BJ (cell line): ENCODE data around the gene CEMIP2. TPM values are rescaled to one million over a fixed set of nuclear protein-coding genes. Genes with fewer than 3 reads are reported as not detected.

Experiments used
- CTCF ChIA-PET: fragments of 350-600 bp; formaldehyde crosslinking; extraction: SDS; loops from one replicate; lab custom pipeline; 2021; ENCODE audit warnings: antibody characterized with exemption, inconsistent platforms; lab: Yijun Ruan, JAX
- POLR2A ChIA-PET: fragments of 300-600 bp; sonication (Branson Sonifier 250); formaldehyde crosslinking; extraction: SDS; loops from one replicate; lab custom pipeline; 2021; ENCODE audit warnings: antibody characterized with exemption; lab: Charles Lee
- DNase-seq: peaks from one replicate; pipeline ENCODE4 v3.0.0-alpha.2; 2011; ENCODE audit warnings: low read depth
- H3K27me3 ChIP-seq: 2 replicates; pipeline ENCODE4 v1.6.0; 2011; ENCODE audit warnings: low read length; ENCODE audit not compliant: control insufficient read depth, insufficient read depth
- H3K36me3 ChIP-seq: 2 replicates; pipeline ENCODE4 v1.5.1; 2011; ENCODE audit warnings: low read length; ENCODE audit not compliant: control insufficient read depth, insufficient read depth
- H3K4me3 ChIP-seq: 2 replicates; pipeline ENCODE4 v1.5.1; 2011; ENCODE audit warnings: low read depth, mild to moderate bottlenecking, control low read depth, low read length
- CTCF ChIP-seq: IDR thresholded peaks from 2 replicates; pipeline ENCODE4 v1.5.1; 2011; ENCODE audit warnings: low read depth, mild to moderate bottlenecking, control low read depth, inconsistent platforms, low read length, moderate library complexity; ENCODE audit not compliant: insufficient read depth
- polyA plus RNA-seq: library from polyadenylated mRNA; depleted of rRNA; stranded (reverse); fragments of >200 nt; gene quantifications from 2 replicates; pipeline ENCODE4 v1.2.3, GENCODE V29; 2011

CEMIP2 gene
- polyA plus RNA-seq, 1 experiment, result 120 TPM

- ChIA-PET POLR2A (no interaction called here), CTCF (no interaction called here)
- no peak for TF ChIP-seq CTCF
- no peaks in the 10 kb centered on the region for H3K36me3 ChIP-seq
- no peak for DNase-seq
- H3K4me3 ChIP-seq, result no peak overlapping the region
- no peaks in the 10 kb centered on the region for H3K27me3 ChIP-seq
Measured at GRCh38 chr9:71774920-71775319, 6.6 kb upstream of the CEMIP2 start.

- H3K4me3 ChIP-seq, result no peak overlapping the region
- CTCF ChIA-PET, result interaction anchor here (0.6 kb wide), 1 partner anchor 12 kb away, joined by 4 read pairs; no protein-coding TSS in a partner anchor
- H3K36me3 ChIP-seq, result no peaks in the 10 kb centered on the region
- POLR2A ChIA-PET, result no interaction called here
- no peak for DNase-seq
- no peak for TF ChIP-seq CTCF
- no peaks in the 10 kb centered on the region for H3K27me3 ChIP-seq
Measured at GRCh38 chr9:71772726-71773125, 4.4 kb upstream of the CEMIP2 start.

GRCh38 chr9:71770170-71770569, 1.9 kb upstream of the CEMIP2 start:
- no peak for DNase-seq
- no peak overlapping the region for H3K4me3 ChIP-seq
- ChIA-PET POLR2A (no interaction called here), CTCF (interaction anchor here (0.8 to 4.3 kb wide), 5 partner anchors 9 to 165 kb away, joined by 3 to 25 read pairs (median 5); no protein-coding TSS in a partner anchor)
- TF ChIP-seq CTCF, result no peak
- no peaks in the 10 kb centered on the region for H3K36me3 ChIP-seq
- H3K27me3 ChIP-seq, result no peaks in the 10 kb centered on the region

- Histone ChIP-seq H3K27me3 (no peaks in the 10 kb centered on the region), H3K36me3 (no peaks in the 10 kb centered on the region), H3K4me3 (peak overlapping the region; percentile 68)
- POLR2A ChIA-PET, result interaction anchor here (0.6 to 0.8 kb wide), 4 partner anchors 22 to 1360 kb away, joined by 3 to 30 read pairs (median 3); no protein-coding TSS in a partner anchor
- peak; percentile 18 for DNase-seq
- CTCF ChIA-PET, result interaction anchor here (0.8 to 4.3 kb wide), 7 partner anchors 8 to 165 kb away, joined by 3 to 25 read pairs (median 5); no protein-coding TSS in a partner anchor
- TF ChIP-seq CTCF, result peak; percentile 16; the same call in 1 of the 2 replicates
Measured at GRCh38 chr9:71769175-71770161, 1.2 kb upstream of the CEMIP2 start.

- no peaks in the 10 kb centered on the region for H3K36me3 ChIP-seq
- CTCF ChIA-PET, result interaction anchor here (0.9 to 4.3 kb wide), 5 partner anchors 37 to 163 kb away, joined by 3 to 25 read pairs (median 4); no protein-coding TSS in a partner anchor
- POLR2A ChIA-PET, result interaction anchor here (0.6 kb wide), 2 partner anchors 598 to 680 kb away, joined by 3 to 5 read pairs; no protein-coding TSS in a partner anchor
- DNase-seq, result no peak
- TF ChIP-seq CTCF, result no peak
- peak overlapping the region; percentile 68 for H3K4me3 ChIP-seq
- no peaks in the 10 kb centered on the region for H3K27me3 ChIP-seq
Measured at GRCh38 chr9:71767776-71768321, 464 bp downstream of the CEMIP2 start.
